Gastrocnemius medialis (tissue), 4 donors: ENCODE measurements around the gene TMEM255B. TPM values are rescaled to one million over a fixed set of nuclear protein-coding genes. Genes with fewer than 3 reads are reported as not detected.

Source experiments
- ATAC-seq, 2 donors: fragments of 150-250 bp; one replicate each; pipeline ENCODE4 v1.9.1; 2016
- DNase-seq, 2 donors: peaks; one replicate each; pipeline ENCODE4 v3.0.0-alpha.2; 2019
- H3K27ac ChIP-seq, 4 donors: fragments of 200-600 bp; sonication (generic); 1 replicate in 1 of 4; 2 replicates in 3 of 4; pipeline ENCODE4 v1.5.1; 2016 to 2018; ENCODE audit warnings: mild to moderate bottlenecking in 2 of 4, moderate library complexity in 1 of 4
- H3K27me3 ChIP-seq, 3 donors: fragments of 200-600 bp; sonication (generic) in 2 of 3; 1 replicate in 1 of 3; 2 replicates in 2 of 3; pipeline versions ENCODE4 v1.5.1 to v1.6.0; 2016 to 2019; ENCODE audit warnings: mild to moderate bottlenecking in 1 of 3, moderate library complexity in 1 of 3
- H3K36me3 ChIP-seq, 2 donors: fragments of 200-600 bp; sonication (generic) in 1 of 2; one replicate each; pipeline ENCODE4 v1.5.1; 2017 to 2018
- H3K4me1 ChIP-seq, 2 donors: fragments of 200-600 bp; sonication (generic) in 1 of 2; one replicate each; pipeline ENCODE4 v1.5.1; 2016 to 2017; ENCODE audit warnings: mild to moderate bottlenecking in 2 of 2
- H3K4me3 ChIP-seq, 4 donors: fragments of 200-600 bp; sonication (generic) in 3 of 4; 1 replicate in 1 of 4; 2 replicates in 3 of 4; pipeline ENCODE4 v1.5.1; 2016 to 2019; ENCODE audit warnings: mild to moderate bottlenecking in 2 of 4
- H3K9me3 ChIP-seq, 3 donors: fragments of 200-600 bp; sonication (generic) in 2 of 3; 1 replicate in 1 of 3; 2 replicates in 2 of 3; pipeline ENCODE4 v1.5.1; 2016 to 2019
- POLR2A ChIP-seq, 2 donors: fragments of 450-650 bp; IDR thresholded peaks; one replicate each; pipeline ENCODE4 v1.6.1; 2017; ENCODE audit warnings: antibody characterized with exemption in 2 of 2, mild to moderate bottlenecking in 2 of 2, moderate library complexity in 2 of 2
- in situ Hi-C, 4 donors: fragments of 200-750 bp; cut with MboI; loops; one replicate each; pipeline versions ENCODE4 v1.15.0 to v1.8.0; 2017; ENCODE audit warnings: low sequenced_read_pairs in 4 of 4
- intact Hi-C: fragments of 100-400 bp; cut with DNase I; formaldehyde crosslinking; loops from one replicate; pipeline ENCODE4 v1.15.1; 2023; ENCODE audit warnings: low total_unique reads
- total RNA-seq, 4 donors: library from RNA; depleted of rRNA; stranded (reverse); fragments of >200 nt; gene quantifications; one replicate each; pipeline versions ENCODE4 v1.1.0 to v1.2.3, GENCODE V29; 2016
- TF ChIP-seq, protein P1 (sequence below), 5 experiments: fragments of 450-650 bp in 3 of 5; fragments of 200-600 bp in 2 of 5; sonication (generic) in 2 of 5; IDR thresholded peaks in 4 of 5; conservative IDR thresholded peaks in 1 of 5; 1 replicate in 4 of 5; 2 replicates in 1 of 5; pipeline ENCODE4 v1.5.1; 2016 to 2019; ENCODE audit warnings: antibody characterized with exemption in 5 of 5, mild to moderate bottlenecking in 3 of 5, moderate library complexity in 3 of 5

TMEM255B gene
- total RNA-seq, 4 donors from 2014 or later, result 0.36 to 1.8 (median 0.59) TPM

DNA sequence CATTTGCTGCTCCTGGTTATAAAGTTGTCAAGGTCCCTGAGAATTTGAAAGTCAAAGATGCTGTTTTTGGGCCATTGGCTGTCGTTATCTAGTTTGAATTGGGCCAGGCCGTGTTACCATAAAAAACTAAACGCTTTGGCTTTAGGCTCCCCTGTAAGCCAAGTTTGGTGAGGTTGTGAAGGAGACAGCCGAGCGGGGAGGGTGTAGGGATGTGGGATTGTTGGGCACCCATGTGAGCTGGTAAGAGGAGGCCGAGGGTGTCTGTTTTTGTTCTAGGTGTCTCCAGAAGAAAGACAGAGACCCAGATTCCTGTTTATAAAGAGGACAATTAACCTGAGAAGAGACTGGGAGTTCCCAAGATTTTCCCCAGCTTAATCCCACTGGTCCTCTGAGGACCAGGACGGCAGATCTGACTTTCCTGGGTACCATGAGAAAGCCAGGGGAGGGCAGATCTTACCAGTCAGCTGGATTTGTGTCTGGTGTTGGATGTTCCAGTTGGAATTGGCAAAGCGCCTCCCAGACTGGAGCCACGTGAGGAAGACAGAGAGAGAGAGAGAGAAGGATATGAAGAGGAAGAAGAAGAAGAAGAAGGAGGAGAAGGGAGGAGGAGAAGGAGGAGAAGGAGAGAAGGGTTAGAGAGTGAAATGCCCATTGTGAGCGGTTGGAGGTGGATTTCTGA, 25.1 kb downstream of the TMEM255B start:
- ATAC-seq, result no peak
- in situ Hi-C loops (no loop called here), intact Hi-C loops (no loop called here)
- Histone ChIP-seq H3K27me3 (peaks cover 0 to 4% (median 0%) of the 10 kb centered on the region in 3 donors), H3K27ac (no peak overlapping the region), H3K36me3 (no peaks in the 10 kb centered on the region), H3K4me3 (no peak overlapping the region), H3K4me1 (no peaks in the 10 kb centered on the region), H3K9me3 (no peaks in the 10 kb centered on the region)
- TF ChIP-seq POLR2A (IDR thresholded peaks at IDR 0.05), result no peak
- DNase-seq, result no peak

DNA sequence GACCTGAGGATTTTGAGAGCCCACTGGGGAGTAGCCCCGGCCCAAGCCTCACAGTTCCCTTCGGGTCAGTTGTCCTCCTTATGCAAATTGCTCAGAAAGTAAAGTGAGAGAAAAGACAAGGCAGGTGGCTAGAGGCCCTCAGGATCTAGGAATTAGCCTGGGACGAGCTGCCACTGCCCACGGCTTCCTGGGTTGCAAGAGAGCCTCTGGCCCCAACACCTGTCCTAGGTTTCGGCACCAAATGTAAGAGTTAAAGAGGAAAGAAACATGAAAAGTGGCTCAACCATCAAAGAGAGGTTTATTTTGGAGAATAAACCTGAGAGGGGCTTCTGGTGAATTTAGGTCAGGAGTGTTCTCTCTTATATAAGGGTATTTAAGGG, 25.6 kb downstream of the TMEM255B start:
- no peak for TF ChIP-seq POLR2A (IDR thresholded peaks at IDR 0.05)
- TF ChIP-seq, protein P1, sequence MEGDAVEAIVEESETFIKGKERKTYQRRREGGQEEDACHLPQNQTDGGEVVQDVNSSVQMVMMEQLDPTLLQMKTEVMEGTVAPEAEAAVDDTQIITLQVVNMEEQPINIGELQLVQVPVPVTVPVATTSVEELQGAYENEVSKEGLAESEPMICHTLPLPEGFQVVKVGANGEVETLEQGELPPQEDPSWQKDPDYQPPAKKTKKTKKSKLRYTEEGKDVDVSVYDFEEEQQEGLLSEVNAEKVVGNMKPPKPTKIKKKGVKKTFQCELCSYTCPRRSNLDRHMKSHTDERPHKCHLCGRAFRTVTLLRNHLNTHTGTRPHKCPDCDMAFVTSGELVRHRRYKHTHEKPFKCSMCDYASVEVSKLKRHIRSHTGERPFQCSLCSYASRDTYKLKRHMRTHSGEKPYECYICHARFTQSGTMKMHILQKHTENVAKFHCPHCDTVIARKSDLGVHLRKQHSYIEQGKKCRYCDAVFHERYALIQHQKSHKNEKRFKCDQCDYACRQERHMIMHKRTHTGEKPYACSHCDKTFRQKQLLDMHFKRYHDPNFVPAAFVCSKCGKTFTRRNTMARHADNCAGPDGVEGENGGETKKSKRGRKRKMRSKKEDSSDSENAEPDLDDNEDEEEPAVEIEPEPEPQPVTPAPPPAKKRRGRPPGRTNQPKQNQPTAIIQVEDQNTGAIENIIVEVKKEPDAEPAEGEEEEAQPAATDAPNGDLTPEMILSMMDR (IDR thresholded peaks at IDR 0.05 in 4 of 5, conservative IDR thresholded peaks at IDR 0.05 in 1 of 5), result no peak
- no peaks in the 10 kb centered on the region for H3K36me3 ChIP-seq
- intact Hi-C loops (no loop called here), in situ Hi-C loops (no loop called here)
- no peak overlapping the region for H3K4me3 ChIP-seq
- DNase-seq, result no peak
- no peaks in the 10 kb centered on the region for H3K9me3 ChIP-seq
- H3K4me1 ChIP-seq, result no peaks in the 10 kb centered on the region
- no peak overlapping the region for H3K27ac ChIP-seq
- peaks cover 0 to 4% (median 0%) of the 10 kb centered on the region in 3 donors for H3K27me3 ChIP-seq
- no peak for ATAC-seq

DNA sequence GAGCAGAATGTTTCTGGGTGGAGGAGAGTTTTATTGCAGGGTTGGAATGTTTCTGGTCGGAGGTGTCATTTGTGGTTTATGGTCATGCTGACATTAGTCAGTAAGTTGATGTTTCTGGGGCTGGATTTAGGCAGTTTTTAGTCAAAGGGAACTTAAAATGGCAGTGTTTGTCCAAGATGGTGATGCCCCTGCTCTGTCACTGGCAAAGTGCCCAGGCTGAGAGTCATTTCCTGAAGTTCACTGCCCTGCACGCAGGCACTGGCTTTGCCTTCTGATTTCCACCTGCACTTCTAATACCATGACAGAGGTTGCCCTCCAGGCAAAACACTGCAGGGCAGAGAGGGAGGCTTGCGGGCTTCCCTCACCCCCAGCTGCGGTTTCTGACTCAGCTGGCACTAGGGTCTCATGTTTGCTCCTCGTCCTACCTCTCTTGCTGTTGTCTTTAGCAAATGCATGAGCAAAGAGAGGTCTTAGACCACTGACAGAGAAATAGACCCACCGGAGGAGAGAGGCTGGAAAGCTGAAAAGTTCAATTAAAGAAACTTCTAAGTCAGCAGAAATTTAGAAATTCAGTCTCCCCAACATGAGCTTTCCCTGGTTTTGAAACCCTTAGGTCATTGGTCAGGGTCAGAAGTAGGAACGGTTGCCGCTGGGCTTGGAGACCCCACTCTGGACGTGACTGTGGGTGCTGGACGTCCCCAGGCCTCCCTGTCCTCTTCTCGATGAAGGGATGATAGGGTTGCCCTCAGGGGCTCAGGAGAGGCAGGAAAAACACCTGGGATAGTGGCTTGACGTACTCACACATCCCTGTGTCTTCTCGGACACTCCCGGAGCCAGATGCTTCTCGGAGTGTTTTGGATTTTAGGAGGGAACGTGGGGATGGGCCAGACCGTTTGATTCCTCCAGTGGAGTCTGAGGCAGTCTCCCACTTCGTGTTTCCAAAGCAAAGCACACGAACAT, 26.3 kb downstream of the TMEM255B start:
- Histone ChIP-seq H3K4me1 (no peaks in the 10 kb centered on the region), H3K27ac (no peak overlapping the region), H3K36me3 (no peaks in the 10 kb centered on the region), H3K27me3 (peaks cover 0 to 4% (median 0%) of the 10 kb centered on the region in 3 donors), H3K4me3 (no peak overlapping the region), H3K9me3 (no peaks in the 10 kb centered on the region)
- no peak for DNase-seq
- intact Hi-C loops, result no loop called here
- TF ChIP-seq, protein P1 (IDR thresholded peaks at IDR 0.05 in 4 of 5, conservative IDR thresholded peaks at IDR 0.05 in 1 of 5), result no peak
- TF ChIP-seq POLR2A (IDR thresholded peaks at IDR 0.05), result no peak
- in situ Hi-C loops, result no loop called here
- no peak for ATAC-seq

DNA sequence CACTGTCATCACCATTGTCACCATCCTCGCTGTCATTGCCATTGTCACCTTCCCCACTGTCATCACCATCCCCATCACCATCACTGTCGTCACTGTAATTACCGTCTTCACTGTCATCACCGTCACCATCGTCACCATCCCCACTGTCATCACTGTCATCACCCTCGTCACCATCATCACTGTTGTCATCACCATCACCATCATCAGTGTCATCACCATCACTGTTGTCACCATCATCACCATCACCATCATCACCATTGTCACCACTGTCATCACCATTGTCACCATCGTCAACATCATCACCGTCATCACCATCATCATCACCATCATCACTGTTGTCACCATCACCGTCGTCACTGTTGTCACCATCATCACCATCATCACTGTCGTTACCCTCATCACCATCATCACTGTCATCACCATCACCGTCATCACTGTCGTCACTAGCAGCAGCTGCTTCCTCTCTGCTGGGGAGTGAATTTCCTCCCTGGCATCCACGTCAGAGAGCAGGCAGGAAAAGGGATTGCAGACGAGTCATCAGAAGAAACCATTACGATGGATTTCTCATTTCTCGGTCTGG, 27.3 kb downstream of the TMEM255B start:
- no peak for ATAC-seq
- TF ChIP-seq POLR2A (IDR thresholded peaks at IDR 0.05), result no peak
- TF ChIP-seq, protein P1 (IDR thresholded peaks at IDR 0.05 in 4 of 5, conservative IDR thresholded peaks at IDR 0.05 in 1 of 5), result no peak
- no peak overlapping the region for H3K27ac ChIP-seq
- no peak overlapping the region for H3K4me3 ChIP-seq
- H3K27me3 ChIP-seq, result peaks cover 0 to 4% (median 0%) of the 10 kb centered on the region in 3 donors
- no peaks in the 10 kb centered on the region for H3K36me3 ChIP-seq
- intact Hi-C loops (no loop called here), in situ Hi-C loops (no loop called here)
- no peaks in the 10 kb centered on the region for H3K4me1 ChIP-seq
- no peak for DNase-seq
- H3K9me3 ChIP-seq, result no peaks in the 10 kb centered on the region

DNA sequence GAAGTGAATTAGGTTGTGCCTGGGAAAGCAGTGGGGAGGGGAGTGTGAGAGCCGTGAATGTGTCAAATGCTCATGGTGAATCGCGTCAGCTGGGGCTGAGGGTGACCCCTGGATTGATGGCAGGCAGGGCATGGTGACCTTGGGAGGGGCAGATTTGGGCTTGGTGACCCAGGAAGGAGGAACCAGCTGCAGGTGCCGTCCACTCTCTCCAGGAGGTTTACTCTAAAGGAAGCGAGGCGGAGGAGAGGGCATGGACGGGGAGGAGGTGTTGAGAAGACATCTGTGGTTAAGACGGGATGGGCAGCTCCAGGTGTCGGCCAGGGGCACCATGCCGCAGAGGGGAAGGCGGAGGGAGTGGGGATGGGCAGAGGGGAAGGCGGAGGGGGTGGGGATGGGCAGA, 28.7 kb downstream of the TMEM255B start:
- Histone ChIP-seq H3K9me3 (no peaks in the 10 kb centered on the region), H3K36me3 (no peaks in the 10 kb centered on the region), H3K27me3 (peaks cover 0 to 4% (median 0%) of the 10 kb centered on the region in 3 donors), H3K27ac (no peak overlapping the region), H3K4me3 (no peak overlapping the region), H3K4me1 (no peaks in the 10 kb centered on the region)
- DNase-seq (no peak), ATAC-seq (no peak)
- TF ChIP-seq POLR2A (IDR thresholded peaks at IDR 0.05), result no peak
- TF ChIP-seq, protein P1 (IDR thresholded peaks at IDR 0.05 in 4 of 5, conservative IDR thresholded peaks at IDR 0.05 in 1 of 5), result no peak
- intact Hi-C loops (no loop called here), in situ Hi-C loops (no loop called here)
